ENCODE measurements around the gene GLDC.

DNA sequence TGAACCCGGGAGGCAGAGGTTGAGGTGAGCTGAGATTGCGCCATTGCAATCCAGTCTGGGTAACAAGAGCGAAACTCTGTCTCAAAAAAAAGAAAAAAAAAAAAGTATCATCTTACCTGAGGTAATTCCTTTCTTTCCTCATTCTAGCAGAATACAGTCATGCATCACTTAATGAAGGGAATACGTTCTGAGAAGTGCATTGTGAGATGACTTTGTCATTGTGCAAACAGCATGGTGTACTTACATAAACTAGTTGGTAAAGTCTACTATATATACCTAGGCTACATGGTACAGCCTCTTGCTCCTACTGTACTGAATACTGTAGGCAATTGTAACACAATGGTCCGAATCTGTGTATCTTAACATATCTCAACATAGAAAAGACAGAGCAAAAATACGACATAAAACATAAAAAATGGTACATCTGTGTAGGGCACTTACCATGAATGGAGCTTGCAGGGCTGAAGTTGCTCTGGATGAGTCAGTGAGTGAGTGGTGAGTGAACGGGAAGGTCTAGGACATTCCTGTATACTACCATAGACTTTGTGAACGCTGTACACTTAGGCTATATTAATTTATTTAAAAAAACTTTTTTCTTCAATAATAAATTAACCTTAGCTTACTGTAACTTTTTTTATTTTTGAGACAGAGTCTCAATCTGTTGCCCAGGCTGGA is 100.4 kb downstream of the GLDC start:
- no peak for TF ChIP-seq POLR2AphosphoS5 (IDR thresholded peaks at IDR 0.05; ENCODE audit: low read depth, low read length)
- TF ChIP-seq, protein P1, sequence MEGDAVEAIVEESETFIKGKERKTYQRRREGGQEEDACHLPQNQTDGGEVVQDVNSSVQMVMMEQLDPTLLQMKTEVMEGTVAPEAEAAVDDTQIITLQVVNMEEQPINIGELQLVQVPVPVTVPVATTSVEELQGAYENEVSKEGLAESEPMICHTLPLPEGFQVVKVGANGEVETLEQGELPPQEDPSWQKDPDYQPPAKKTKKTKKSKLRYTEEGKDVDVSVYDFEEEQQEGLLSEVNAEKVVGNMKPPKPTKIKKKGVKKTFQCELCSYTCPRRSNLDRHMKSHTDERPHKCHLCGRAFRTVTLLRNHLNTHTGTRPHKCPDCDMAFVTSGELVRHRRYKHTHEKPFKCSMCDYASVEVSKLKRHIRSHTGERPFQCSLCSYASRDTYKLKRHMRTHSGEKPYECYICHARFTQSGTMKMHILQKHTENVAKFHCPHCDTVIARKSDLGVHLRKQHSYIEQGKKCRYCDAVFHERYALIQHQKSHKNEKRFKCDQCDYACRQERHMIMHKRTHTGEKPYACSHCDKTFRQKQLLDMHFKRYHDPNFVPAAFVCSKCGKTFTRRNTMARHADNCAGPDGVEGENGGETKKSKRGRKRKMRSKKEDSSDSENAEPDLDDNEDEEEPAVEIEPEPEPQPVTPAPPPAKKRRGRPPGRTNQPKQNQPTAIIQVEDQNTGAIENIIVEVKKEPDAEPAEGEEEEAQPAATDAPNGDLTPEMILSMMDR (IDR thresholded peaks at IDR 0.05) = no peak

Data from Panc1 (cell line).